HuH-7.5 (cell line): ENCODE measurements around the gene SLC6A14.

Source experiments
- DNase-seq: peaks from one replicate; pipeline ENCODE4 v3.0.0; 2011; ENCODE audit warnings: low spot score

Gene SLC6A14, protein sequence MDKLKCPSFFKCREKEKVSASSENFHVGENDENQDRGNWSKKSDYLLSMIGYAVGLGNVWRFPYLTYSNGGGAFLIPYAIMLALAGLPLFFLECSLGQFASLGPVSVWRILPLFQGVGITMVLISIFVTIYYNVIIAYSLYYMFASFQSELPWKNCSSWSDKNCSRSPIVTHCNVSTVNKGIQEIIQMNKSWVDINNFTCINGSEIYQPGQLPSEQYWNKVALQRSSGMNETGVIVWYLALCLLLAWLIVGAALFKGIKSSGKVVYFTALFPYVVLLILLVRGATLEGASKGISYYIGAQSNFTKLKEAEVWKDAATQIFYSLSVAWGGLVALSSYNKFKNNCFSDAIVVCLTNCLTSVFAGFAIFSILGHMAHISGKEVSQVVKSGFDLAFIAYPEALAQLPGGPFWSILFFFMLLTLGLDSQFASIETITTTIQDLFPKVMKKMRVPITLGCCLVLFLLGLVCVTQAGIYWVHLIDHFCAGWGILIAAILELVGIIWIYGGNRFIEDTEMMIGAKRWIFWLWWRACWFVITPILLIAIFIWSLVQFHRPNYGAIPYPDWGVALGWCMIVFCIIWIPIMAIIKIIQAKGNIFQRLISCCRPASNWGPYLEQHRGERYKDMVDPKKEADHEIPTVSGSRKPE

DNA sequence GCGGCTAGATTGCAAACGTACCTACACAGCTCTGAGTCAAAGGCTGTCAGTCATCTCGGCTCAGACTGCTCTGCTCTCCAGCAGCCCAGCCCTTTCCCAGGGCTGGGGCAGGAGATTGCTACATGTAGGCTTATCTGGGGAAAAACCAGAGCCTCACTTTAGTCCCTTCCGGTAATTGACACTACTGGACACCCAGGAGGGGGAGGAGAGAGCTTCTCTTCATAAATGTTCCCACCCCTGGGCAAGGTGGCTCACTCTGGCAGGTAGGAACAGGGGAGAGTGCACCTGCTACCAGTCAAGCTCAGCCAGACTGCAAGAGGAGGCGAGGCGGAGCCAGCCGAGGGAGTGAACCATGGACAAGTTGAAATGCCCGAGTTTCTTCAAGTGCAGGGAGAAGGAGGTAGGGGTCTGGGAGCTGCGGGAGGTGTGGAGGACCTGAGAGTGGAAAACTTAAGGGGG, at the start of gene SLC6A14:
SLC6A14 (plus strand) TSS at position 249 of the 459 bp plus-strand sequence; CDS start at position 353, 104 bp downstream.
- peak; percentile 2 for DNase-seq

DNA sequence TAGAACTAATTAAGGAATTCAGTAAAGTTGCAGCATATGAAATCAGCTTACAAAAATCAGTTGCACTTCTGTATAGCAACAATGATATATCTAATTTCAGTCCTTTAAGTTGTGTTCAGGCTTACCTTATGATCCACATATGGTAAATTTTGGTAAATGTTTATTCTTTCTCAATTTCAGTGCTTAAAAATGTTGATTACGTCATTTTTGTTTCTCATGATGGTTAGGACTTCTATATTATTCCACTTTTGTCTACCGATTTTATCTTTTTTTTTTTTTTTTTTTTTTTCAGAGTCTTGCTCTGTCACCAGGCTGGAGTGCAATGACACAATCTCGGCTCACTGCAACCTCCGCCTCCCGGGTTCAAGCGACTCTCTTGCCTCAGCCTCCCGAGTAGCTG, 40.7 kb upstream of the SLC6A14 start:
- no peak for DNase-seq

DNA sequence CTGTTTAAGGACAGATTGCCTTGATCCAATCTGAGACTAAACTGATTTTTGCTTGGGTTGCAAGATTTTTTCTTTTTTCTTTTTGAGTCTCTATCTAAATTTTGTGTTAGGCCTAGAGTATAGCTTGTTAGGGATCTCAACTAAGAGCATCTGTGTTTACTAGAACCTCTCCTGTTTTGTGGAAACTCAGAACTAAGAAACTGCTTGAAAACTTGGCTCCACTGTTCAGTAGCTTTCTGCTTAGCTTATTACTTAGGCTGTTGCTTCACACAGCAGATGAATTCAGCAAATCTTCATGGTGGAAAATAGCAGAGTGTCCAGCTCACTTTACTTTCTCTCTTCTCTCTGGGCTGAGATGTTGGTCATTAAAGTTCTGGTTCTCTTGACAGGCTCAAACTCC, 36.7 kb upstream of the SLC6A14 start:
- DNase-seq: no peak

DNA sequence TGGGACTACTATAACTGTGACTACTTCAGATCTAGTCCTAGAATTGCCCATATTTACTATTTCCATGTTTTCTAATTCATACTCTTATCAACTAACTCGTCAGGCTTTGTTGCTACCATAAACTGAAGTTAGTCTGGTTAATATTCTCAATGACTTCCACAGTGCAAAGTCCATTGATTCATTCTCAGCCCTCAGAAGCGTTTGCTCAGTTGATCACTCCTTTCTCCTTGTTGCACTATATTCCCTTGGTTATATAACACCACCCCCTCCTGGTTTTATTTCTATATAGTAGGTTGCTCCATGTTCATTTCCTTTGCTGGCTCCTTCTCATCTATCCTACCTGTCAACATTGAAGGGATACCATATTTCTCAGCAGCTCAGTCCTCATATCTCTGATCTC, 27.2 kb upstream of the SLC6A14 start:
- no peak for DNase-seq

DNA sequence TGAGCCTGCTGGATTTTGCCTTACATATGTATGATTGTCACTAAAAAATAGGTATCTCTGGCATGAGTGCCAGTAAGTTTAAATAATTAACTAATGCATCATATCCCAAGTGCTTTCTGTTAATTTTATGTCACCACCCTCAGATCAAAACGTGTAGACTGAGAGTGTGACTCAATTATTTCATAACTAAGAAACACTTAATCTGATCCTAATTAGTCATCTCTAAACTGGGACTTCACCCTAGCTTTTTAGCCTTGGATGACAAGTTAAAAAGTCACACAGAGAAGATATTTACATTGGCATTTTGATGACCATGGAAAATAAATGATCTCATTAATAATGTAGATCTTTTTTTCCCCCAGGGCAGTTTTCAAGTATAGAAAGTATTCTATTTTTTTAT, 23.1 kb upstream of the SLC6A14 start:
- no peak for DNase-seq

DNA sequence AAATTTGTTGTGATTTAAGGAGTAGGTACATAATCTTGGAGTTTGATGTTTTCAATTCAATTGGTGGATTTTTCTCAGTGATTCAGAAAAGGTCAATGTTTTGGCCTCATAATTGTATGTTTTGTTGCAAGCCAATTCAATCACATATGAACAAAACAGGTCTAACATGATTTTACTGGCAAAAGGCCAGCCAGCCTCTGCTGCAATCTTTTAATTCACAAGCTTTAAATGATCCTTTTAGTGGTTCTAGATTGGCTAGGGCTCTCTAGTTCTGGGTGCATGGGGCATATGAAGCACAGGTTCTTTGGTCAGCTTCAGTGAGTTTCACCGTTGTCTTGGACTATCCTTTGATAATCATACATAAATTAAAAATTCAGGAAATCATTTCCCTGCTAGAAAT, 19.2 kb upstream of the SLC6A14 start:
- DNase-seq: no peak

DNA sequence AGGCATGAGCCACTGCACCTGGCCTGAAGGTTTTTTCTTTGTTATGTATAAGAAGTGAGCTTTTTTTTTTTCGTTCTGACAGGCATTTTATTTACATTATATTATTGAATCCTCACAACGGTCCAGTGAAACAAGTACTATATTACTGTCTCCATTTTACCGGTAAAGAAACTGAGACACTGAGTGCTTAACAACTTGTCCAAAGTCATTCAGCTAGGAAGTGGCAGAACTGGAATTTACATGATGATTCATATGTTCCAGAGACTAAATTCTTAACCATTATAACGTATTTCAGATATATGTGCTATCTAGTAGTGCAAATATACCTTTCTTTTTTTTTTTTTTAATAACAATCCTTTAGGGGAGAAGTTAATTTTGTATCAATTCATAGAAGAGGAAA, 18.4 kb upstream of the SLC6A14 start:
- DNase-seq: no peak

DNA sequence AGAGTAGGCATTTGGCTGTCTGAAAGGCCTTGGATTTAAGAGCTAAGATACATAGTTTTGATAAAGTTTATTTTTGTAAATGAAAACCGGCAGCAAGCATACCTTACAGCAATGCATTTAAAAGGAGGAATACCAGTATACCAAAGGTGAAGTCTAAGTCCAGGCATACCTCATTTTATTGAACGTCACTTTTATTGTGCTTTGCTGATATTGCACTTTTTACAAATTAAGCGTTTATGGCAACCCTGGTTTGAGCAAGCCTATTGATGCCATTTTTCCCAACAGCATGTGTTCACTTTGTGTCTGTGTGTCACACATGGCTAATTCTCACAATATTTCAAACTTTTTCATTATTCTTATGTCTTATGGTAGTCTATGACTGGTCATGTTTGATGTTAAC, 8.4 kb upstream of the SLC6A14 start:
- DNase-seq: no peak

DNA sequence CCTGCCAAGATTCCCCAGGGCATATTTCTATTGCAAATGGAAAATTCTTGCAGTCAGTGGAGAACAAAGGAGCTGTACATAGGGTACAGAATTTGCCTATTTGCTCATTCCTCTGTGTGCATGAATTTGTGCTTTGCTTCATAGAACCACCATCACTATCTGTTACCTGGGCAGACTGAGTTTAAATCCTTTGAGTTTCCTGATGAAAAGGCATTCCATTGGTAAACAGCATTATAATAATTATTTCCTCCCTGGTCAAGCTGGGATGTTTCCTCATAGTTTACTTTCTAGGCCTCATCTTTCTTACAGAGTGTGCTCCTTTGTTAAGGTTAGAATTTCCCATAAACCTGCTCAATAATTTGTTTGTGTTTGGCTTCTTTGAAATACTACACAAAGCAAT, 809 bp upstream of the SLC6A14 start:
- DNase-seq: no peak

DNA sequence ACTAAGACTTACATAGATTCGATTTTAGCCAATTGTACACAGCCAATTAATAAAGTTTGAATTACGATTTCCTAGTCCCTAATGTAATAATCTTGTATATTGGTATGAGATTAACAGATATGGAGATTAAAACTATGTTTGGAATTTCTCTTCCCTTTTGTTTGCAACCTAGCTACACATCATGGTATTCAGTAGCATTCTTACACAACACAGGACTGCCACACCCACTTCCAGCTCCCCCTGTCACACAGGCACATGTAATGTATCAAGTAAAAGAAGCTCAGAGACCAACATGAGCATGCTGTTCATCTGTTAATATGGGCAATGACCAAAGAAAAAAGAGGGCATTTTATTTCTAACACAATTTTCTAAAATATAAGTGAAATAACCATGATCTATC, 12.8 kb downstream of the SLC6A14 start:
- DNase-seq: no peak

DNA sequence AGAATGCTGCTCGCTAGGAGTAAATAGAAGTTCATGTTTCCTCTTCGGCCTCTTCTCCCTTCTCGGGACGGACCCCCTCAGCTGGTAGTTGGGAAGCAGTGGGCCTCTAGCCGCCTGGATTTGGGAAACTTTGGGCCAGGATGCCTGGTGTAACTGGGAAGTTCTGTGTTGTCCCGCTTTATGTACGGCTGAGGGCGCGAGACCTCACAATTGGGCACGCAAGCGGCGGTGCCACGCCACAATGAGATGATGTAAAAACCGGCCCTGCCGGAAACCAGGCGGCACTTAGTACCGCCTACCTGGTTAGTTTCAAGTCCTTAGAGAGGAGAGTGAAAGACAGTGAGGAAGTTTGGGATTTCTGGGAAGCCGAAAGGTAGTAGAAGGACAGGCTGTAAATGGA, 26.4 kb downstream of the SLC6A14 start, which contains the start of gene CT83:
CT83 (minus strand) TSS at position 155 of the 400 bp plus-strand sequence; CDS start at position 35, 120 bp downstream.
- DNase-seq: no peak

DNA sequence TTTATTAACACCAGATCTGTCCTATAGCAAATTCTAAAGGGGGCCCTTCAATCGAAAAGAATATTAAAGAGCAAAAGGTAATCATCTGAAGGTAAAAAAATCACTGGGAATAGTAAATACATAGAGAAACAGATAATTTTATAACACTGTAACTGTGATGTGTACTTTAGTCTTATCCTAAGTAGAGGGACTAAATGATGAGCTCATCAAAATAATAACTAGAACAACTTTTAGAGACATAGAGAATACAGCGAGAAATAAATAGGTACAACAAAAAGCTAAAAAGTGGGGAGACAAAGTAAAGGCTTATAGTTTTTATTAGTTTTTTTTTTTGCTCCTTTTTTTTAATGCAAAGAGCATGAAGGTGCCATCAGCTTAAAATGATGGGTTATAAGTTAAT, 43.7 kb downstream of the SLC6A14 start:
- no peak for DNase-seq

DNA sequence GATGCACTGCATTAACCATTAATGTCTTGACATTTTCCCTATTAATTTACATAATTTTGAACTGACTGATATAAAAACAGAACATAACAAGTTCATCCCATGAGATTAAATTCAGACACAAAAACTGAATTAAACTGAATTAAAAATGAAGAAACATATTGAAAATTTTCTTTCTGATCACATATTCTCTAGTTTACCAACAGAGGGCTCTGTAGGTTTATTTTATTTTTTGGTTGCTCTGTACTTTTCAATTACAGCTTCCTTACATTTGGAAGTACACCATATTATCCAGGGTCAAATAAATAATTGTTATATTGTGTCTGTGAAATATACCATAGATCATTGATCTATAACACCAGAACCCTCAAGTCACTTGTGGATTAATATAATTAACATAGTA, 53.7 kb downstream of the SLC6A14 start:
- DNase-seq: no peak

DNA sequence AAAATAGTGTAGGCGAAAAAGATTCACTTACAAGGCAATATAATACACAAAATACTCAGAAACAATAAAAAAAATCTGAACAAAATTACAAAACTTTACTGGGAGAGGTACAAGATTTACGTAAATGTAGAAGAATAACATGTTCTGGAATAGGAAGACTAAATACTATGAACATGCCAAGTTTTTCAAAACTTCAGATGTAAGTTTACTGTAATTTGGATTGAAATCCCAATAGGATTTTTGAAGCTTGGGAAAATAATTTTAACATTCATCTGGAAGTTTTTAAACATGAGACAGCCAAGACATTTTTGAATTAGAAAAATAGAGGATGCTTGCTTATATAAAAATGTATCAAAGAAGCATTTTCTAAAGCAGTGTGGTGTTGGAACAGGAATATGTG, 56.9 kb downstream of the SLC6A14 start:
- DNase-seq: no peak

DNA sequence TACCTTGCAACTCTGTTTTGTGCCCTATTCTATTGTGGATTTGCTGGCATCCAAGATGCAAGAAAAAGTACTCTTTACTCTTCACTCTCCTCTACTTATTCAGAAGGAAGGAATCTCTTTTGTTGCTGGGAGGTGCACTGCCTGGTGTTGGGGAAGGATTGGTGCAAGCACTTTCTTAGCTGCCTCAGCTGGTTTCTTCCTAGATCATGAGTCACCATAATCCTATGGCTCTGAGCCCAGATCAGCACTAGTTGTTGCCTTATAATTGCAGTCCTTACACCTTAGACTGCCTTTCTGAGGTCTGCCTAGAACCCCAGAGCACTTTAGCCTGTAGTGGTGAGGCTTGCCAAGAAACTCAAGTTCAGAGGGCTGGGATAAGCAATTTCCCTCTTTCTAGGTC, 63.4 kb downstream of the SLC6A14 start:
- DNase-seq: no peak
